Skin of body (tissue), 2 donors: Measurements from ENCODE around the gene RNF151. TPM values are rescaled to one million over a fixed set of nuclear protein-coding genes. Genes with fewer than 3 reads are reported as not detected.
"Not testable (repeated sequence)": the region's sequence is repeated elsewhere in the genome, so short reads cannot be mapped to it uniquely, and the experiment has no call there.

Source experiments
- DNase-seq: peaks from one replicate; lab custom pipeline; 2025; lab: John Stamatoyannopoulos, UW
- total RNA-seq: library from RNA; depleted of rRNA; stranded (reverse); fragments of >200 nt; gene quantifications from one replicate; pipeline ENCODE4 v1.2.3, GENCODE V29; 2014

RNF151 gene
- total RNA-seq, 1 donor from 2014 or later: not detected

DNA sequence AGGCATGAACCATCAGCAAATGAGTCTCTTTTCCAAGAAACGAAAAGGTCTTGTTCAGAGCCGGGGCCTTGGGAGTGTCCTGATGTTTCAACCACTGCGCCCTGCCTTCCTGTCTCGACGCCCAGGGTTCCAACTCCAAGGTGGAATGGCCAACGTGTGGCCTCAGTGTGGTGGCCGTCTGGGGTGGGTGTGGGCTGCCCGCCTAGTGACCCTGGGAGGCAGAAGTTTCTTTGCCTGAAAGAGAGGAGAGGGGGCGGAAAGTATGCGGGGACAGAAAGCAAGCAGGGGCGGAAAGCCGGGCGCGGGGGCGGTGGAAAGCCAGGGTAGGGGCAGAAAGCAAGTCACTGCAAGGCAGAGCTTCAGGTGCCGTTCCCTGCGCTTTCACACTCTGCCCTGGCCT, 27.7 kb upstream of the RNF151 start:
- DNase-seq: no peak

DNA sequence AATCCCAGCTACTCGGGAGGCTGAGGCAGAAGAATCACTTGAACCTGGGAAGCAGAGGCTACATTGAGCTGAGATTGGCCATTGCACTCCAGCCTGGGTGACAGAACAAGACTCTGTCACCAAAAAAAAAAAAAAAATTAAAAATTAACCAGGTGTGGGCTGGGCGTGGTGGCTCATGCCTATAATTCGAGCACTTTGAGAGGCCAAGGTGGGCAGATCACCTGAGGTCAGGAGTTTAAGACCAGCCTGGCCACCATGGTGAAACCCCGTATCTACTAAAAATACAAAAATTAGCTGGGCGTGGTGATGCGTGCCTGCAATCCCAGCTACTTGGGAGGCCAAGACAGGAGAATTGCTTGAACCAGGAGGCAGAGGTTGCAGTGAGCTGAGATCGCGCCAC, 26.8 kb upstream of the RNF151 start:
- not testable (repeated sequence) for DNase-seq

DNA sequence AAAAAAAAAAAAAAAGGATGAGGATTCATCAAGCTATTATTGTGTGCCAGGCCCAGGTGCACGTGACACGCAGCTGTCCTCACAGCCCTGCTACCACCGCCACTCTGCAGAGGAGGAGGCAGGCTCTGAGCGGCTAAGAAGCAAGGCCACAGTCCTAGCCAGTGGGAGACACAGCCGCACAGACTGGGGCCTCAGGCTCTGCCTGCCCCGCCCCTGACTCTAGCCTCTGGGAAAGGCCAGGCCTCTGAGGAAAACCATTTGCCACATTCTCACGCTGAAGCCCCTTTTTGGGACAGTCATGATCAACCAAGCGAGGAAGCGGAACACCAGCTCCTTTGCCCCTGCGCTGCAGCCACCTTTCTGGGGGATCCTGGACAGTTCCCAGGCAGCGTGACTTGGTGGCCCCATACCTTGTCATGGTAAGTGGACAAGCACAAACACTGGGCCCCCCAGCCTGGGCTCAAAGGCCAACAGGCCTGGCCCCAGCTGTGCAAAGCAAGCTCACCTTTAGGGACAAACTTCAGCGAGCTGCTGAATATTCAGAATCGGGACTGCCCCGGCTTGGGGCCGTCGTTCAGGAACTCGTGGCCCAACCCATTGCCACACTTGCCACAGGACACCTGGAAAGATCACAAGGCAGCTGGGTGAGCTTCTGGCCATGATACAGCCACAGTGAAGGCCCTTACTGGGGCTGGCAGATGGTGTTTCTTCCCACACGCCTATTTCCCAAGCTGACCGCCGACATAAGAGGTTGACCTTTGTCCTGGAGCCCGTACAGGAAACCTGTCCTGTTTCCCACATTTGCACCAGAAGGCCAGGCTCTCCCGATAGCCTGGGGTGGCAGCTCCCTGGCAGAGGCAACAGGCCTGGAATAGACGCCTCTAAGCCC, 26.1 kb upstream of the RNF151 start:
- no peak for DNase-seq

DNA sequence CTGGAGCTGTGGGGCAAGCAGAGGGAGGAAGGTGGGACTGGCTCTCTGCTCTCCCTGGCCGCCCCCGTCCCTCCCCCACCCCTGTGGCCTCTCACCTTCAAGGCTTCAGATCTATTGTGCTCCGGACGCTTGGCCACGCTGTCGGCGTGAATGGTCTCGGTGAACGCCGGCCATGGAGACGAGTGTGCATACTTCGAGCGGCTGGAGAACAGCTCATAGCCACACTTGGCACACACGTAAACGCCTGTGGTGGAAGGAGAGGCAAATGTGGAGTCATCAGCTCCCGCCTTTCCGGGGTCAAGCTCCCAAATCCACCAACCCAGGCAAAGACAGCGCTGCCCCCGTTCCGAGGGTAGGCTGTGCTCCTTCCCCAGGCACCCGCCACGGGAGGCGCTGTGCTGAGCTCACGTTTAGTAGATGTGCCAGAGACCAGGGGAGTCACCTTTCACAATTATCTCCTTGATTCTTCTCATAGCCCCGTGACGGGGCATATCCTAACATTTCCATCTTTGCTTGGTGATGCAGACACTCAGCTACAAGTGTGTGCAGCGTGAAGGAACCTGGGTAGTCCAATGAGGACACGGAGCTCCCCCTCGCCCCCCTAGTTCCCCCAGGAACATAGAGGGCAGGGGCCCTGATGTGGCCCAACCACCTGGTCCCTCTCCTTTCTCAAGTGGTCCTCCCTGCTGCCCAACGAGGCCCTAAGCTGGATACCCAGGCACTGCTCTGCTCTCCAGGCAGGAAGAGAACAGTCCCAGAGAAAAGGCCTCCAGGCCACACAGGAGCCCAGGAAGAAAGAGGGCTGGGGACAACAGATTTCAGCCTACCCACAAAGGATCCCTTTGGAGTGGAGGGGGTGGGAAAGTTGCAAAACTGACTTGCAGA, 25.3 kb upstream of the RNF151 start:
- DNase-seq: no peak

DNA sequence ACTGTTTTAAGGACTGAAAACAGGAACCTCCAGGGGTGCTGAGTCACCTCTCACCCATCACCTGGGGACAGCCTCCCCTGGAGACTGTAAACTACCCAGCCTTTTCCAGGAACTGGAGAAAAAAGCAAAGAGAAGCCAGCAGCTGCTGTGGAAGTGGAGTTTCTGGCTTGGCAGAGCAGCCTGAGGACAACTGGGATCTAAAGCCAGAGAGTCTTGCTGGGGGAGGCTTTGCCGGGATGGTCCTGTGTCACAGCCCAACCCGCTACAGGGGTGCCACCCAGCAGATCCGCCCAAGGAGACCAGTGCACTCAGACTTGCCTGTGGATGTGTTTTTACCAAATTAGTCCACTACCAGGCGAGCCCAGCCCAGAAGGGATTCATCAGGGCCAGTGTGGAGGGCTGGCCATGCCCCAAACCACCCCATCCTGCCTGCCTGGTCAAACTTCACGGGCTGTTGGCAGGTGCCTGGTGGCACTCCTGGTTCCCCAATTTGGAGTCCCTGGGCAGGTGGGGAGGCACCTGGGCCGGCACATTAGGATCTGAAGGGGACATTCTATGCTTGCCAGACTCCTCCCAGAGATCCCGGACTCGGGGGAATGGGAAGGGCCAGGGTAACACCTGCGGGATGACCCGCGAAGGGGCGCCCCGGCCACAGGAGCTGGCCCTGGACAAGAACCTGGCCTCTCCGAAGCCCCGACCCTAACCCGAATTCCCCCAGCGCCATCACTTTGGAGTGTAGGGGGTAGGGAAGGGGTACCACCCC, 24.4 kb upstream of the RNF151 start:
- DNase-seq: no peak

DNA sequence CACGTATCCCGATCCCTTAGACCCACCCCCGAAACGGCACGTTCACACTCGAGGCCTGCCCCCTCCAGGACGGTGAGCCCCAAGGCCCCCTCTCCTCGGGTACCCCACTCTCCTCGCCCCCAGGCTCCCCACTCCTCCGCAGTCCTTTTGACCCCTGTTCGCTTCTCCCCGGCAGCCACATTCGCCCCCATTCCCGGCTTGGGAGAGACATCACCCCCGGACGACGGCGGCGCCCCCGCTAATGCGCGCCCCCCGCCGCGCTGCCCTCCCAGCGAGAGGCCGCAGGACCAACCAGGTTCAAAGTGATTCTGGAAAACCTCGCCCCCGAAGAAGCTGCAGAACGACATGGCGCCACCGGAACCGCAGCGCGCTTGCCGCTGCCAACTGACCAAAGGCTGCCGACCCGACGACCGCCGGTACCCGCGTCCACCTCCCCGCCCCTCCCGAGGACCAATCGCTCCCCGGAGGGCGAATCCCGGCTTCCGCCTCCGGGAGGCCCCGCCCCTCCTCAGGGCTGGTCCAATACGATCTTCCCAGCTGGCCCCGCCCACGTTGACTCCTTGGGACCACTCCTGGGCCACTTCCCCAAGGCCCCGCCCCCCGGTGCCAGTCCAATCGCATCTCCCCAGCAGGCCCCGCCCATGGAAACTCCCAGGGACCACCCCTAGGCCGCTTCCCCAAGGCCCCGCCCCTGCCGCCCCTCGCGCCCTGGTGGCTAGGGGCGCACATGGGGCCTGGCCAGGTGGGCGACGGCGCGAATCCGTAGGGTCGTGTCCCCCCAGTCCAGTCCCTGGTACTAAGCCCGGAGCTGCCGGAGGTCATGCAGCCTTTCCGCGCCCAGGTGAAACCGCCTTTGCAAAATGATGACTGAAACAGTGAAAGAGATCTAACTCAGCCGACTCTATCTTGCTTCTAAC, 23.6 kb upstream of the RNF151 start, which contains the start of gene MSRB1:
MSRB1 (minus strand) TSS at position 390 of the 917 bp plus-strand sequence; CDS start at position 347, 43 bp downstream.
- DNase-seq: peak; percentile 94

DNA sequence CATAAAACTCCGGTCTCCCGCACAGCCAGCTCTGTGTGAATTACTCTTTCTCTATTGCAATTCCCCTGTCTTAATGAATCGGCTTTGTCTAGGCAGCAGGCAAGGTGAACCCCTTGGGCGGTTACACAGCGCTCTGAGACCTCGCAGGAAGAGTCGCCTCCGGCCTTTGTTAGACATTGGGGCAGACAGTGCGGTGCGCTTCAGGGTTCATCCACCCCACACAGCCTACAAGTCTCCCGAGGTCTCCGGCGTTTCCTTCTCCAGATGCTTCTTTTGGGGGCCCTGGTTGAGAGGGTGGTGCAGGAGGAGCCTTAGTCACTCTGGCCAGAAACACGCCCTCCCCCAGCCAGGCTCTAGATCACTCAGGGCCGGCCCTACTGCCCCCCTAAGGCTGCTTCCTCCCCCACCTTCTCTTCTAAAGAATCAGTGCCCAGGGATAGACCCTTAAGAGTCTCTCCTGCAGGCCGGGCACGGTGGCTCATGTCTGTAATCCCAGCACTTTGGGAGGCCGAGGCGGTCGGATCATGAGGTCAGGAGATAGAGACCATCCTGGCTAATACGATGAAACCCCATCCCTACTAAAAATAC, 21.9 kb upstream of the RNF151 start:
- DNase-seq: no peak

DNA sequence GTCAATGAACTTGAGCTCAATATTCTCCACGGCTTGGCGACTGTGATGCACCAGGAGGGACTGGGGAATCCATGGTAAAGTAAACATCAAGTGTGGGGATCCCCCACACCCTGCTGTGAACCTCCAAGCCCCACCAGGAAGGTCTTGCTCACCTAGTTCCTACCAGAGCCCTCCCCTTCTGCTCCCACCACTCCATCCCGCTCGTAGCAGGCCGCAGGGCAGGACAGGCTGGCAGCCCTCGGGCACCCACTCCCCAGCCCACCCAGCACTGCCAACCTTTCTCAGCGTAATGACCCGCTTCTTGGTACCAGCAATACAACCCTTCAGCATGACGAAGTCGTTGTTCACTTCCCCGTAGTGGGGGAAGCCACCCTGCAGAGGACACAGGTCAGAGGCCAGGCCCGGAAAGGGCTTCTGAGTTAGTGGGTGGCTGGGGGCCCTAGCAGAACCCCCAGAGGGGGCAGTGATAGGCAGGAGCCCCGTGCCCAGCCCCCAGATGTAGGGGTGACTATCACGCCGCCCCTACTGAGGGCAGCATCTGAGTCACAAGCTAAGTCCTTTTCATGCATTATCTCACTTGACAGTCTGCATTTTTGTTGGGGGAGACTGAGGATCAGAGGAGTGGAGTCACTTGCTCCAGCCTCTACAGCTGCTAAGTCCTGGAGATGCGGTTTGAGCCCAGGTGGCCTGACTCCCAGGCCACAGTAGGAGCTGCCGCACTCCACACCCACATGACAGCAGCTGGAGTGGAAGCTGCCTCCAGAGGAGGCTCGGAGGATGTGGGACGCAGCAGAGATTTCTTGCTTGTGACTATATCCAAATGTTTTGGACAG, 20.9 kb upstream of the RNF151 start:
- no peak for DNase-seq

DNA sequence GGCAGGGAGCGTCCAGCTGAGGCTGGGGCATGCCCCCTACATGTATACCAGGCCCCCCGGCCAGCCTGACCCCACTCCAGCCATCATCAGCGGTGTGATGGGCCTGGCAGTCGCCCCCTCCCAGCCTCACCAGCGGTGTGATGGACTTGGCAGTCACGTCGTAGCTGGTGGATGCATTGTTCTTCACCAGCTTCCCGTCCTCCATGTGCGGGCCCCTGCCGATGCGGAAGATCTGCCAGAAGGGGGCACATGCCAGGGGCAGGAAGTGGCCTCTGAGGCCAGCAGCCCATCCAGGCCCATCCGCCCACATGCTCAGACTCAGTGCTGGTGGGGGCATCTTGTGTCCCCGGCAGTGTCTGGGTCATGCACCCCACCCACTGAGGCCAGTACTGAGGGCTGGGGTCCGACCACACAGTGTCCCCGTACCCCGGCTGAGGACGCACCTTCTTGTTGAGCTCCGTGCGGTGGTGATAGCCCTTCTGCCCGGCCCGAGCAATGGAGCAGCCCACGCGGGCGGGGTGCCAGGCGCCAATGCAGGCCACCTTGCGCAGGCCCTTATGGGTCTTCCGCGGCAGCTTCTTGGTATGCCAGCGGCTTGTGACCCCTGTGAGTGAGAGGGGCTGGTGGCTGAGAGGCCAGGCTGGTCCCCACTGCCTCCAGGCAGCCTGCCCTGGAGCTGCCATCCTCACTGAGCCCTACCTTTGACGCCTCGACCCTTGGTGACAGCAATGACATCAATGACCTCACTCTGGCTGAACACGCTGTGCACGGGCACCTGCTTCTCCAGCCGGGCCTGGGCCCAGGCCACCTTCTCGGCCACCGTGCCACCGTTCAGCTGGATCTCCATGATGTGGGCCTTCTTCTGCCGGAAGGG, 19.9 kb upstream of the RNF151 start:
- DNase-seq: no peak

DNA sequence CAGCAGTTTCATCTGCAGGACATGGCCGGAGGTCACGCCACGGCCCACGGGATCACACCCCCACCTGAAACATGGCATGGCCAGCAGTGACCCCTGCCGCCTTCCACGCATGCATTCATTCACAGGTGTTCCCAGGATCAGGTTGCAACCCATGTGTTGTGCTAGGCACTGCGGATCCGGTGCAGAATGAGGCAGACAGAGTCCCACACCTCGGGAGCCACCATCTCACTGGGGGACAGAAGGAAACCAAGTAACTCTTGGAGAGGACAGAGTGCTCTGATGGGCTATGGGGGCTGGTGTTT, 19.3 kb upstream of the RNF151 start:
- no peak for DNase-seq

DNA sequence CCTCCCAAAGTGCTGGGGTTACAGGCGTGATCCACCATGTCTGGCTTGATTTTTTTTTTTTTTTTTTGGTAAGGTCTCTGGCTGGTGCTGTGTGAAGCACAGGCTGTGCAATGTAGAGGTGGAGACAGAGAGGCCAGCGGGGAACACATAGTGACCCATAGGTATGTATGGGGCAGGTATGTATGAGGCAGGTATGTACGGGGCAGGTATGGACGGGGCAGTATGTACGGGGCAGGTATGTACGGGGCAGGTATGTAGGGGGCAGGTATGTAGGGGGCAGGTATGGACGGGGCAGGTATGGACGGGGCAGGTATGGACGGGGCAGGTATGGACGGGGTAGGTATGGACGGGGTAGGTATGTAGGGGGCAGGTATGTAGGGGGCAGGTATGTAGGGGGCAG, 17.1 kb upstream of the RNF151 start:
- no peak for DNase-seq

DNA sequence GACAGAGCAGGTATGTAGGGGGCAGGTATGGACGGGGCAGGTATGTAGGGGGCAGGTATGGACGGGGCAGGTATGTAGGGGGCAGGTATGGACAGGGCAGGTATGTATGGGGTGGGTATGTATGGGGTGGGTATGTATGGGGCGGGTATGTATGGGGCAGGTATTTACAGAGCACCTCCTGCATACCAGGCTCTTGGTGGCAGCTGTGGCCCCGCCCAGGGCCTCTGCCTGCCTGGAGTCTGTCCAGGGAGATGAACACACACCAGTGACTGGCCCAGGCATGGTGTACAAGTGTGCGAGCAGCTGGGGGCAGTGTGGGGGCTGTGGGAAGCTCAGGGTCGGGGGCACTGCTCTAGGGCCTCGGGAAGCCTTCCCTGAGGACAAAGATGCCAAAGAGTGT, 16.6 kb upstream of the RNF151 start:
- DNase-seq: no peak

DNA sequence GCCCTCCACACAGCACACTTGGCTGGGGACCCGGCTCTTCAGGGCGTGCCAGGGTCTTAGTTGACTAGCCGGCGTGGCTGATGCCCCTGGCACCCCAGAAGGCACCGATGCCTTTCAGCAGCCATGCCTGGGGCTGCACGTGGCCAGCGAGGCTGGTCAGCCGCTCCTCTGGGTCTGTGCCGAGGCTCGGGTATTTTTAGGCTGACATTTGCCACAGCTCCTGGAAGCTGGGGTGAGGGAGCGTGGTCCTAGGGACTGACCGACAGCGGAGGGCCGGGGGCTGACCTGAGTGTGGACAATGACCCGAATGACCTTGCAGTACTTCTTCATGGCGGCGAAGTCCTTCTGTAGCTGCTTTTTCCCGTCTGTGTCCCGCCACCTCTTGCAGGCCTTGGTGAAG, 16.1 kb upstream of the RNF151 start:
- DNase-seq: no peak

DNA sequence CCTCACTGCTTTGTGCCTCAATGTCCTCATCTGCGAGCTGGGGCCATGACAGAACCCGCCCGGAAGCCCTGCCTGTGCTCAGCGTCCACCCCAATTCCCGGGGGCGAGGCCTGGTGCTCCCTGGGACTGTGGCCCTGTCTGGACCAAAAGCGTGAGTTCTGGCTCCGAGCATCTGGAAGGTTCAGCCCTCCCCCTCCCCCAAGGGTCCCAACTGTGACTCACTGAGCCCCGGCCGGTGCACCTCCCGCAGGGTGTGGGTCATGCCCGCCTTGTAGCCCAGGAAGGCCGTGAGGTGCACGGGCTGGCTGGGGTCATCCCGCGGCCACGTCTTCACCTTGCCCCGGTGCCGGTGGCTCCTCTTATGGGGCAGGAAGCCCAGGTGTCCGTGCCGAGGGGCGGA, 12.9 kb upstream of the RNF151 start:
- DNase-seq: no peak

DNA sequence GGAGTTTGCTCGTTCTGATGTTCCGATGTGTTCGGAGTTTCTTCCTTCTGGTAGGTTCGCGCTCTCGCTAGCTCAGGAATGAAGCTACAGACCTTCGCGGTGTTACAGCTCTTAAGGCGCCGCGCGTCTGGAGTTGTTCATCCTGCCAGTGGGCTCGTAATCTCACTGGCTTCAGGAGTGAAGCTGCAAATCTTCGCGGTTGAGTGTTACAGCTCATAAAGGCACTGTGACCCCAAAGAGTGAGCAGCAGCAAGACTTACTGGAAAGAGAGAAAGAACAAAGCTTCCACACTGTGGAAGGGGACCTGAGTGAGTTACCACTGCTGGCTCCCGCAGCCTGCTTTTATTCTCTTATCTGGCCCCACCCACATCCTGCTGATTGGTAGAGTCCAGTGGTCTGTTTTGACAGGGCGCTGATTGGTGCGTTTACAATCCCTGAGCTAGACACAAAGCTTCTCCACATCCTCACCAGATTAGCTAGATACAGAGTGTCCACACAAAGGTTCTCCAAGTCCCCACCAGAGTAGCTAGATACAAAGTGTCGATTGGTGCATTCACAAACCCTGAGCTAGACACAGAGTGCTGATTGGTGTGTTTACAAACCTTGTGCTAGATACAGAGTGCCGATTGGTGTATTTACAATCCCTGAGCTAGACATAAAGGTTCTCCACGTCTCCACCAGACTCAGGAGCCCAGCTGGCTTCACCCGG, 9.1 kb upstream of the RNF151 start:
- not testable (repeated sequence) for DNase-seq

DNA sequence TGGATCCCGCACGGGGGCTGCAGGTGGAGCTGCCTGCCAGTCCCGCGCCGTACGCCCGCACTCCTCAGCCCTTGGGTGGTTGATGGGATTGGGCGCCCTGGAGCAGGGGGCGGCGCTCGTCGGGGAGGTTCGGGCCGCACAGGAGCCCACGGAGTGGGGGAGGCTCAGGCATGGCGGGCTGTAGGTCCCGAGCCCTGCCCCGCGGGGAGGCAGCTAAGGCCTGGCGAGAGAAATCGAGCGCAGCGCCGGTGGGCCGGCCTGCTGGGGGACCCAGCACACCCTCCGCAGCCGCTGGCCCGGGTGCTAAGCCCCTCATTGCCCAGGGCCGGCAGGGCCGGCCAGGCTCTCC, 8.5 kb upstream of the RNF151 start:
- not testable (repeated sequence) for DNase-seq

DNA sequence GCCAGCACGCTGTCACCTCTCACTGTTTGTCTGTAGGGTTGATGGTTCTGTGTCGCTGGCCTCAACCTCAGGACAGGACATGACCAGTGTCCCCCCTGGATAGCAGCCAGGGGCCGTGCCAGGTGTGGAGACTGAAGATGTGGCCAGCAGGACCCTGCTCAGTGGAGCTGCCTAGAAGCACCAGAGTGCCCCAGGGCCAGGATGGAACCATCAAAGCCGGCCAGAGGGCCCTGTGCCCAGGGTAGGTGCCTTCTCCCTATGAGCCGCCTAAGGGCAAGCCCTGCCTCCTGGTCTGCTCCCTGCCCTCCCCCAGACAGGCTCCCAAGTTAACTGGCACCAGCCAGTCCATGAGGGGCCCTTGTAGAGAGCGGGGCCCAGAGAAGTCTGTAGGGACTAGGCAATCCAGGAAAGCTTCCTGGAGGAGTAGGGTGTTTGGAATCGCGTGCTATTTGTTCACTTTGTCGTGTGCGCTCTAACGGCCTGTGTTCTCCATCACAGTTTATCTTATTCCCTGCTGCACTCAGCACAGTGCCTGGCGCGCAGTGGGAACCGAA, 7.9 kb upstream of the RNF151 start:
- DNase-seq: no peak
